Measurements from ENCODE around the gene CTNNA2. TPM values are rescaled to one million over a fixed set of nuclear protein-coding genes. Genes with fewer than 3 reads are reported as not detected.

CTNNA2 gene
- polyA plus RNA-seq, 1 experiment, result not detected

DNA sequence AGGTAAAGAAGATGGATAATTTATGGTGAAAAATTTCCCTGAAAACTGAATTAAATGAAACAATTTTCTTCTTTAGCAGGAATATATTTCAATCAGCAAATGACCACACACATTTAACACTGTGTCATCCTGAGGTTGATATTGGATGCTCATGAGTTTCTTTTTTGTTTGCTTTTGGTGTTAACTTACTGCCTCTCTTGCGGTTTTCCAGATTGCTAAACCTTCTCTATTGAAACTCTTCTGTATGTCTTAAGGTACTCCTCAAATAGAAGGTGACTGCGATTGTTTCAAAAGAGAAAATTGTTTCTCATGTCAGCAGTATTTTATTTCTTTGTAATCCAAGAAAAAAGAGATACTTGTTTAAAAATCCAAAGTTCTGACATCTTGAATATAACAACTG, 692.6 kb downstream of the CTNNA2 start:
- CTCF ChIA-PET, result no interaction called here

DNA sequence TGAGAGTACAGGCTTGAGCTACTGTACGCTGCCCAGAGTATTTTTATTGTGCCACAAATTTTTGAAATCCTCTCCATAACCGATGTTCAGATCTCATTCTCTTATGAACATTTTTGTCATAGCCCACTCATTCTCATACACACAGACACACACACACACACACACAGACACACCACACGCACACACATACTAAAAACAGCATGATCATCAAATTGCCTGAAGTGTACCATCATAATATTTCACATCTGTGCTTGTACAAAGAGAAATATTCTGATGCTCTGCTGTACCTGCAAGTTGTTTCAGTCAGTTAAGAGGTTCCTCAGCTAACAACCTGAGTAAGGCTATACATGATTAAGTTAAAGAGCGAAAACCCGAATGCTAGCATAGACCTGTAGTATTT, 696.6 kb downstream of the CTNNA2 start:
- H3K9me3 ChIP-seq (ENCODE audit: control insufficient read depth, insufficient read depth, low read length), result no peaks in the 10 kb centered on the region
- TF ChIP-seq, protein P1, sequence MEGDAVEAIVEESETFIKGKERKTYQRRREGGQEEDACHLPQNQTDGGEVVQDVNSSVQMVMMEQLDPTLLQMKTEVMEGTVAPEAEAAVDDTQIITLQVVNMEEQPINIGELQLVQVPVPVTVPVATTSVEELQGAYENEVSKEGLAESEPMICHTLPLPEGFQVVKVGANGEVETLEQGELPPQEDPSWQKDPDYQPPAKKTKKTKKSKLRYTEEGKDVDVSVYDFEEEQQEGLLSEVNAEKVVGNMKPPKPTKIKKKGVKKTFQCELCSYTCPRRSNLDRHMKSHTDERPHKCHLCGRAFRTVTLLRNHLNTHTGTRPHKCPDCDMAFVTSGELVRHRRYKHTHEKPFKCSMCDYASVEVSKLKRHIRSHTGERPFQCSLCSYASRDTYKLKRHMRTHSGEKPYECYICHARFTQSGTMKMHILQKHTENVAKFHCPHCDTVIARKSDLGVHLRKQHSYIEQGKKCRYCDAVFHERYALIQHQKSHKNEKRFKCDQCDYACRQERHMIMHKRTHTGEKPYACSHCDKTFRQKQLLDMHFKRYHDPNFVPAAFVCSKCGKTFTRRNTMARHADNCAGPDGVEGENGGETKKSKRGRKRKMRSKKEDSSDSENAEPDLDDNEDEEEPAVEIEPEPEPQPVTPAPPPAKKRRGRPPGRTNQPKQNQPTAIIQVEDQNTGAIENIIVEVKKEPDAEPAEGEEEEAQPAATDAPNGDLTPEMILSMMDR (IDR thresholded peaks at IDR 0.05; ENCODE audit: low read depth, low read length), result no peak
- CTCF ChIA-PET, result no interaction called here

More for the DNA sequence above, 692.6 kb downstream of the CTNNA2 start:
- H3K27me3 ChIP-seq (ENCODE audit: control insufficient read depth, insufficient read depth, low read length), result no peaks in the 10 kb centered on the region
- DNase-seq (ENCODE audit: low read depth, low spot score), result no peak
- POLR2A ChIA-PET, result no interaction called here
- TF ChIP-seq, protein P1 (IDR thresholded peaks at IDR 0.05; ENCODE audit: low read depth, low read length), result no peak
- no peak overlapping the region for H3K27ac ChIP-seq (ENCODE audit: low read depth, low read length)
- H3K9me3 ChIP-seq (ENCODE audit: control insufficient read depth, insufficient read depth, low read length), result no peaks in the 10 kb centered on the region
- H3K4me3 ChIP-seq (ENCODE audit: low read depth, low read length), result no peak overlapping the region

DNA sequence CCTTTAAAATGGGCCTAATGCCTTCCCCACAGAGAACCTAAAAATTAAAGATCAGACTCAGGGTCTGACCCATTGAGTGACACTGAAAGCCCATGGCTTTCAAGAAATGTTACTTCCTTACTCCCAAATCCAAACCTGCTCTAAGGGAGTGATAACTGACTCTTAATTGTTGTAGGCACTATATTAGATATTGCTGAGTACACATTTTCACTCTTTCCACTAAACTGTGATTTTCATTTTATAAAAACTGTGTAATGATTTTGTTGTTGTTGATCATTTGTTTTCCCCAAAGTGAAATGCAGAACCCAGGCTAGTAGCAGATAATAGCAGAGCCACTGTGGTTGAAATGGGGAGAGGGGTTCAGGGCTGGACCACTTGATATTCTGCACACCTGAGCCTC, 704.6 kb downstream of the CTNNA2 start:
- ChIA-PET CTCF (interaction anchor here (0.8 kb wide), 1 partner anchor 21 kb away, joined by 3 read pairs; no protein-coding TSS in a partner anchor), POLR2A (no interaction called here)
- TF ChIP-seq, protein P1 (IDR thresholded peaks at IDR 0.05; ENCODE audit: low read depth, low read length), result no peak
- H3K9me3 ChIP-seq (ENCODE audit: control insufficient read depth, insufficient read depth, low read length), result no peaks in the 10 kb centered on the region
- H3K4me3 ChIP-seq (ENCODE audit: low read depth, low read length), result no peak overlapping the region
- no peak overlapping the region for H3K27ac ChIP-seq (ENCODE audit: low read depth, low read length)
- no peak for DNase-seq (ENCODE audit: low read depth, low spot score)
- no peaks in the 10 kb centered on the region for H3K27me3 ChIP-seq (ENCODE audit: control insufficient read depth, insufficient read depth, low read length)

More for the DNA sequence above, 696.6 kb downstream of the CTNNA2 start:
- H3K27ac ChIP-seq (ENCODE audit: low read depth, low read length), result no peak overlapping the region
- H3K4me3 ChIP-seq (ENCODE audit: low read depth, low read length), result no peak overlapping the region
- no peak for DNase-seq (ENCODE audit: low read depth, low spot score)
- H3K27me3 ChIP-seq (ENCODE audit: control insufficient read depth, insufficient read depth, low read length), result no peaks in the 10 kb centered on the region
- POLR2A ChIA-PET, result no interaction called here

DNA sequence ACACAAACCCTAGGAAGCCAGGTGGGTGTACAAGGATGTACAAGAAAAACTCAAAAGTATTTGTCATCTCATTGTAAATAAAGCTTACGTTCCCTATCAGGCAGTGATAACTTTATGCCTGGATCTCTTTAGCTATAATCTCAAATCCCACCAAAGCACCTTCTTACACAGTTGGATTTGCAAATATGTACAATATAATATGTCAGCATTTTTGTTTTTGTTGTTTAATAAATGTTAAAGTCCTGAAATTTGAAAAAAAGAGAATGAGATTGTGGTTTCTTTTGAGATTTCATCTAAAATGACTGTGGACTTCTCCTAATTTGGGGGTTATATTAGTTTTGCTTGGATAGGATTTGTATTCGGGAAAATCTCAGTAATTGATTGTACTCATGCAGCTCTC, 709.8 kb downstream of the CTNNA2 start:
- ChIA-PET POLR2A (no interaction called here), CTCF (no interaction called here)
- TF ChIP-seq, protein P1 (IDR thresholded peaks at IDR 0.05; ENCODE audit: low read depth, low read length), result no peak
- Histone ChIP-seq H3K27ac (ENCODE audit: low read depth, low read length) (no peak overlapping the region), H3K4me3 (ENCODE audit: low read depth, low read length) (no peak overlapping the region), H3K9me3 (ENCODE audit: control insufficient read depth, insufficient read depth, low read length) (no peaks in the 10 kb centered on the region), H3K27me3 (ENCODE audit: control insufficient read depth, insufficient read depth, low read length) (no peaks in the 10 kb centered on the region)
- no peak for DNase-seq (ENCODE audit: low read depth, low spot score)

DNA sequence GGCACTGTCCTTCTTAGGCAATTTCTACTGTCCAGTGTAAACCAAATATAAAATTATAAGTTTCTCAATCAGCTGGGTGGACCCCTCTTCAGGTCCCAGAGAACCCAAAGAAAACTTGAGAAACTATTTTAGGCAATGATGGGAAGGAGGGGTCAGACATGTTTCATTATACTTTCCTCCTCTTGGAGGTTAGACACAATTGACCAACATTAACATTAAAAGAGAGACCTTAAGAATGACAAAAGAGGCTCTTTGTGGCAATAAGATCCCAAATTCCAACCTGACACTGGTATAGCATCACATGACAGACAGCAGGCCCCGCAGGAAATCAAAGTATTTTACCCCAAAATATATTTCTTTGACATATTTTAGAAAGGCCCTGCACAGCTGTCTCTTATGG, 718.6 kb downstream of the CTNNA2 start:
- Histone ChIP-seq H3K27ac (ENCODE audit: low read depth, low read length) (no peak overlapping the region), H3K9me3 (ENCODE audit: control insufficient read depth, insufficient read depth, low read length) (no peaks in the 10 kb centered on the region), H3K4me3 (ENCODE audit: low read depth, low read length) (no peak overlapping the region), H3K27me3 (ENCODE audit: control insufficient read depth, insufficient read depth, low read length) (no peaks in the 10 kb centered on the region)
- ChIA-PET CTCF (no interaction called here), POLR2A (no interaction called here)
- DNase-seq (ENCODE audit: low read depth, low spot score), result no peak
- TF ChIP-seq, protein P1 (IDR thresholded peaks at IDR 0.05; ENCODE audit: low read depth, low read length), result no peak
